Glomerular visceral epithelial cell (primary cell): ENCODE data around the gene TMEM14A.
"Not testable (repeated sequence)": the region's sequence is repeated elsewhere in the genome, so short reads cannot be mapped to it uniquely, and the experiment has no call there.

Experiments used
- DNase-seq: peaks from one replicate; pipeline ENCODE4 v3.0.0-alpha.2; 2016; ENCODE audit errors: extremely low spot score

The TMEM14A gene

GRCh38 chr6:52697903-52698302, 27.0 kb downstream of the TMEM14A start:
- DNase-seq: no peak

- DNase-seq: no peak
These were observed 33.1 kb downstream of the TMEM14A start for GRCh38 chr6:52704060-52704459.

GRCh38 chr6:52704781-52705502, 34.0 kb downstream of the TMEM14A start:
- DNase-seq: not testable (repeated sequence)

GRCh38 chr6:52706001-52706400, 35.1 kb downstream of the TMEM14A start:
- no peak for DNase-seq

- no peak for DNase-seq
These were observed 37.2 kb downstream of the TMEM14A start for GRCh38 chr6:52707963-52708680.

- no peak for DNase-seq
These were observed 41.2 kb downstream of the TMEM14A start for GRCh38 chr6:52712136-52712535.

- DNase-seq: not testable (repeated sequence)
These were observed 43.8 kb downstream of the TMEM14A start for GRCh38 chr6:52714761-52715160.

- DNase-seq: no peak
These were observed 47.6 kb downstream of the TMEM14A start for GRCh38 chr6:52718550-52718949.

GRCh38 chr6:52720321-52720720, 49.4 kb downstream of the TMEM14A start:
- no peak for DNase-seq

- DNase-seq: no peak
These were observed 53.1 kb downstream of the TMEM14A start for GRCh38 chr6:52724042-52724405.

- DNase-seq: peak; percentile 58
These were observed 53.7 kb downstream of the TMEM14A start for GRCh38 chr6:52724406-52725121.

- no peak for DNase-seq
These were observed 54.2 kb downstream of the TMEM14A start for GRCh38 chr6:52725143-52725534.

- no peak for DNase-seq
These were observed 54.8 kb downstream of the TMEM14A start for GRCh38 chr6:52725535-52726192.

GRCh38 chr6:52726193-52726542, 55.3 kb downstream of the TMEM14A start:
- DNase-seq: no peak

- DNase-seq: peak; percentile 92
These were observed 56.0 kb downstream of the TMEM14A start for GRCh38 chr6:52726741-52727535.

GRCh38 chr6:52727908-52728307, 57.0 kb downstream of the TMEM14A start:
- no peak for DNase-seq

- DNase-seq: no peak
These were observed 57.5 kb downstream of the TMEM14A start for GRCh38 chr6:52728394-52728793.

- DNase-seq: no peak
These were observed 58.7 kb downstream of the TMEM14A start for GRCh38 chr6:52729576-52729975.

- DNase-seq: no peak
These were observed 60.8 kb downstream of the TMEM14A start for GRCh38 chr6:52731719-52732118.

- DNase-seq: no peak
These were observed 62.3 kb downstream of the TMEM14A start for GRCh38 chr6:52733172-52733571.

- DNase-seq: no peak
These were observed 63.2 kb downstream of the TMEM14A start for GRCh38 chr6:52734072-52734471.

GRCh38 chr6:52735071-52735470, 64.2 kb downstream of the TMEM14A start:
- DNase-seq: no peak
